HG03354 (cell line): Measurements from ENCODE around the gene NRXN3.
"Not testable (repeated sequence)": the region's sequence is repeated elsewhere in the genome, so short reads cannot be mapped to it uniquely, and the experiment has no call there.

ENCODE experiments used
- ATAC-seq: cut with Tn5 transposase; IDR thresholded peaks from one replicate; pipeline ENCODE4 v1.9.1; 2021; ENCODE audit warnings: mild to moderate bottlenecking; ENCODE audit not compliant: unreplicated experiment, poor library complexity, severe bottlenecking

NRXN3 gene

DNA sequence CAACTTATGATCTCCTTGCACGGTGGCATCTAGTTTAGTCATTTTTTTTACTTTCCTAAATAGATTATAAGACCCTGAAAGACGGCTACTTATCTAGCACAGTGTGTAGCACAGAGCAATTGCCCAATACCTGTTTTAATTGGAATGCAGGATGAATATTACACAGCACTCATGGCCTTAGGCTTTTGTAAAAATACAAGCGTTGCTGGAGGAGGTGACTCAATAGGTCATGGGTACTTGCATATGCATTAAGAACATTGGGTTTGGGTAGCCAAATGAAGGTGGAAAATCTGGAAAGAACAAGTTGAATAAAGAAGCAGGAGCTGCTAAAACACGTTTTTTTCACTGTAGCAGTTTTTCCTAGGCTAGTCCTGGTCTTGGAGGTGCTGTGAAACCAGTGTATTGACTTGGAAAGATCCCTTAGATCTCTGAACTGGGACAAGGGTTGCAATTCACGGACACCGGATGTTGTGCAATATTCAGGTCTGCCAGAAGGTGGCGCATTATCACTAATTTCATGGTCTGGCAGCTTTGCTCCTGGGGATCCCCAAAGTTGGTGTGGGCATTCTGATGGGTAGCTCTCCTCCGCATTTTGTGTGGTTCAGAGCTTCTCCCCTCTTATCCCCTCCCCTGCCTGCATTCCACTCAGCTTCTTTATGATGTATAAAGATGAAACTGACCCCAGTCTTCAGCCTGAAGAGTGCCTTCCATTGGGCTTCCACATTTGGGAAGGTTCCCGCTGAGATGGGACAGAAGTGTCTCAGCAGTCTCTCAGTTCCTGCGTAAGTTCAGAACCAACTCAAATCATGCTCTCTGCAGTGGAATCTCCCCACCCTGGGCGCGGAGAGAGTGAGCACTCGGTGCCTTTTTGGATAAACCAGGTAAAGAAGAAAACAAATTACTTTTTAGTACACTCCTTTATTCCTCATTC, 278.3 kb downstream of the NRXN3 start:
- peak; percentile 79 for ATAC-seq

- ATAC-seq, result no peak
Observed at GRCh38 chr14:78450669-78451318, 280.6 kb downstream of the NRXN3 start.

DNA sequence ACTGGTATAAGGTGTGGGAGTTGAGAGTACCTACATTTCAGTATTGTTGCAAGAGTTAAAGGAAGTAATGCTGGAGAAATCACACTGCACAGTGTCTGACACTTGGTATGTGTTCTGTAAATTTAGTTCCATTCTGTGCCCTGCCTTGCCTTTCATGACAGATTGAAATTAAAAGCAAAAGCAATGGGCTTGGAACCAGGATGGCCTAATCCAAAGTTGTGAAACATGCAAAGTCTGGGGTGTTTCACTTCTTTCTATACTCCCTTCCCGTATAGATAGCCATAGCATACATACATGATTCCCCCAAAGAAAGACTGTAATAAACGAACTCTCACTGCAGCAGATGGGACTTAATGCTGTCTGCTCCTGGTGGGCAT, 281.1 kb downstream of the NRXN3 start:
- no peak for ATAC-seq

DNA sequence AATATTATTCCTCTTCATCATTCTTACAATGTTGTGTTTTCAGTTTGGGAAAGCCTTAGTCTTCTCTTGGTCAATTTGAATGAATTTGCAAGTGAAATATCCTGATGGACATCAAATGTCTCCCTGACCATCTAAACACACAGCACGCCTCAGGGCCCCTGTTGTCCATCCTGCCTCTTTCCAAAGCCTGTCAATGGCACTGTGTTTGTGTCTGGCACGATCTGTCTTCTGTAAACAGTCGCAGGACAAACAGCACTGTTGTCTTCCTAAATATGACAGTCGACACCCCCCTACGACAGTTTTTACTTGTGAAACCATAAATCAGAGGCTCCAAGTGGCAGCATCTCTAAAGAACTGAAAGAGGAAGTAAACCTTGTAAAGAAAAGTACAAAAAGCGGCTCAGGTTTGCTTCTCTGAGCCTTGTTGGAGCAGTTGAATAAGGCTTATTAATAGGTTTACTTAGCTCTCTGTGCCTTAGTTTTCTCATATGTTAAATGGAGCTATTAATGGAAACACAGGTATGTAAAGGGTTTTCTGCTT, 285.8 kb downstream of the NRXN3 start:
- peak; percentile 61 for ATAC-seq

- no peak for ATAC-seq
Observed at GRCh38 chr14:78469947-78470346, 299.8 kb downstream of the NRXN3 start.

DNA sequence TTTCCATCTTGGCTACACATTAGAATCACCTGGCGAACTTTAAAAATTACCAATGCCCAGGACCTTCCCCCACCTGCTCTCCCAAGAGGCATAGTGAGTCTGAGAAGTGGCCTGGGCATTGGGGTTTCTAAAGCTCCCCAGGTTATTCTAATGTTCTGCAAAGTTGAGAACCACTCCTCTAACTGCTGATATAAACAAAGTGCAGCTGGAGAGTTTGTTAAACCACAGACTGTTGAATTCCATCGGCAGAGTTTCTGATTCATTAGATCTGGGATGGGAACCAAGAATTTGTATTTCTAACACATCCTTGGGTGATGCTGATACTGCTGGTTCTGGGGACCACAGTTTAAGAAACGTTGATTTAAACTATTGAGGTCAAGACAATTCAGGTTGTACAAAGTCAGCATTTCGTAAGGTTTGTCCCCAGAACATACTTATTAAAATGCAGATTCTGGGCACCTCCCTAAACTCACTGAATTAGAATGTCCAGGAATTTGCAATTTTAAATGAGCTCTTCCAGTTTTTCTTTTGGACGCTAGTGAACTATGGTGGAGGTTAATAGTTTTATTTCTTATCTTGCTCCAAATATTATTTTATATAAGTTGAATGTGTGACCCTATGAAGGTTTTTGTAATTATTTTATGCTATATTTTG, 309.1 kb downstream of the NRXN3 start:
- no peak for ATAC-seq

- no peak for ATAC-seq
Observed at GRCh38 chr14:78484028-78484427, 313.9 kb downstream of the NRXN3 start.

DNA sequence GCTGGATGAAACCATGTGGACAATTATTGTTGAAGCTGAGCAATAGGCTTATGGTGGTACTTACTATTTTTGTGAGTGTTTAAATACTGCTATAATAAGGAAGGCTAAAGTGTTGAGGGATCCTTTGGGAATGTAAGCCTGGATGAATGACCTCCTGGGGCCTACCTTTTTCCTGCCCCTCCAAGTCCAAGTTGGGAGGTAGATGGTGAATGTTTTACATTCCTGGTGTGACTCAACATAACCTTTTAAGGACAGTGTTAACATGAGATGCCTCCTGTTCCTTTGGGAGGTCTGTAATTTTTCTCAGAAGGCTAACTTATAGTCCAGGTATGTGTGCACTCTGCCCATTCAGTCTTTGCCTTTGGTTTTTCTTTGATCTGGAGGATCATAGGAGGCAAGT, 315.9 kb downstream of the NRXN3 start:
- ATAC-seq, result no peak

DNA sequence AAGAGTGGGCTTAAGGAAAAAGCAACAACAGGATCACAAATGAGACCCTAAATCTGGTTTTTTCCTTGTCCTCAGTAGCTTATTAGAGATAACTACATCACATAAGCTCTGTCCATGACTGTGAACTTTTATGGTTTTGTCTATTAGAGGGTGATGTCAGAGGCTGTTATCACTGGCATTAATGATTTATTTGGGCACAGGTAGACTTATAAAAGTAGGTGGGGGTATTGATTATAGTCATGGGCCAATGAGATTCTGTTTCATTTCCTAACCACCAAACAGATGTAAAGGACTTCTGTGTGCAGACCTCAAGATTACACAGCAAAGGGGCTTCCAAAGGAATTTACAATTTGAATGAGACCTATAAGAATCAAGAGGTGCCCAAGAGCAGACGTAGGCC, 316.4 kb downstream of the NRXN3 start:
- ATAC-seq, result no peak

GRCh38 chr14:78487573-78487972, 317.4 kb downstream of the NRXN3 start:
- ATAC-seq, result not testable (repeated sequence)

DNA sequence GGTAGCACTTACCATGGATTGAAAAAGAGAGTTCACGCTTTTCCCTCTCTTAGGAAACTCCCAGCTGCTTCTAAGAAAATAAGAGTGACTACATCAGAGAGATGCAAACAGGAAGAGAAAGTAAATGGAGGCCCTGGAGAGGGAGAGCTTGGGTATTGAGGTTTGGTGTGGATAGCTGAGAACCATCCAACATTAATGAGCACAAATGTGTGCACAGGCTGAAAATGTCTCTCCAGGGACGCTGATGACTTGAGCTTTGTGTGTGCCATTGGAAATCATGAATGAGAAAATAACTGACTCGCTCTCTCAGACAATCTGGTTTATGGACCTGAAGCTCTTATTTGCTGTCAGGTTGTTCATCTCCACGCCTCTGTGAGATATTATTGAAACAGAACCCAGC, 318.8 kb downstream of the NRXN3 start:
- ATAC-seq, result no peak

- no peak for ATAC-seq
Observed at GRCh38 chr14:78491048-78491447, 320.9 kb downstream of the NRXN3 start.

DNA sequence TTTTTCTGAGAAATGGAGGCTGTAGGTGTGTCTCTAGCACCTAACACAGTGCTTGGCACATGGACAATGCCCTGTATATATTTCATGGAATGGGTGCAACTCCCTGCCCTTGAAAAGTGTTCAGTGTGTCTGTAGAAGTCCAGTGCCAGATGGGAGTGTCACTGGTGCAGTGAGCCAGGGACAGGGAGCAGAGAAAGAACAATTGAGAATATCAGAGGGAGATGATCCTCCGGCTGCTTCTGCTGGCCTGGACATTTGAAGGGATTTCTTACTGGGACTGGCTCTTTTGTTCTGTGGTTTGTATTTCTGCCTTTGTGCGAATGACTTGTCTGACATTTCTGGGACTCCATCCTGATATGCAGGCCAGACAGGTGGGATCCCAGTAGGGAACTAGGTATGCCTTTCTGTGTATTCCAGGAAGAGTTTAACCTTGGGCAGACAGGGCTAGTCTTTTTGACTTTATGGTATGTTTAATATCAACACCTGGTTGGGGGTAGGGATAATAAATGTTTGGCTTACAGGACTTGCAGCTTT, 328.0 kb downstream of the NRXN3 start:
- no peak for ATAC-seq

- no peak for ATAC-seq
Observed at GRCh38 chr14:78501909-78502308, 331.7 kb downstream of the NRXN3 start.

GRCh38 chr14:78508023-78508422, 337.9 kb downstream of the NRXN3 start:
- no peak for ATAC-seq

DNA sequence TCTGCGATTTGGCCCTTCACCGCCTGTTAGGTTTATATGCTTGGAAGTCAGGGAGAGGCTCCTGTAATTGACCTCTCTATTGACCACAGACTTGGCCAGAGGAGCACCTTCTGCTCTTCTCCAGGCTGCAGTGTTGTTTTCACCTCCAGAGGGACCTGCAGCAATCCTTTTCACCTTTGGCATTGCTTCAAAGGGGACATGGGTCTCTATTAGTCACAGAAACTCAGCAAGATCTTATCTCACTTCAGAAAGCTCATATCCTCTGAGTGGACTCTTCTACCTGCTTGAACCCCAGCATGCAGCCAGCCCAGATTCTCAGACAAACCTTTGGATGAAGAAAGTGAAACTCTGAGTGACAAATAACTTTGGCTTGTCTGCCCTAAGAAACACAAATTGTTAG, 339.3 kb downstream of the NRXN3 start:
- ATAC-seq, result no peak

DNA sequence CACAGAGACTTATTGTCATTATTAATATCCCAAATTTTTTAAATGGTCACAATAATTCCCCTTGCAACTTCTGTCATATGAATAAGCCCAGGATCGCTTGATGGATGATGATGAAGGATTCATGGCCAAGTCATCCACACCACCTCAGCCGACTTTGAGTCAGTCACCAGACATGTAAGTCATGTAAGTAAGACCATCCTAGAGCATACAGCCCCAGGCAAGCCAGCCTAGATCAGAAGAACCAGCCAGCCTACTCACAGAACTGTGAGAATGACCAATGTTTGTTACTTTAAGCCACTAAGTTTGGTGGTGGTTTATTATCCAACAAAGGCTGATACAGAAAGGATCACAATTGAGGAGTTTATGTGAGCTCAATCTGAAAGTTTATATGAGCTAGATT, 341.8 kb downstream of the NRXN3 start:
- no peak for ATAC-seq

DNA sequence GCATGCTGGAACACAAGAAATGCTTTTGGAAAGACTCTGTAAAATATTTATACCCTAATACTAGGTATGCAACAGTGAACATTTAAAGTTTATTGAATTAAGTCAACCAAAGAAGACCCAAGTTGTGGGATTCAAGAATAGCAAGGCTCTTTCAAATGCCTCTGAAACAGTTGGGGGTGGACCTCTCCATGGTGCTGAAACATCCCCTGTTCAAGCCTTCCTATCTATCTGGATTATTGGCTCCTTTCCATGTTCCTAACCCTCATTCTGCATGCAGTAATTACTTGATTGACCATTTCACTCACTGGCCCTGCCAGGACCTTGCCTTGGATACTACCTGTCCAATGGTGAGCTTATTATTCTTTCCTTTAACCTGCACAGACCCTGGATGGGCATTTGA, 349.7 kb downstream of the NRXN3 start:
- no peak for ATAC-seq

DNA sequence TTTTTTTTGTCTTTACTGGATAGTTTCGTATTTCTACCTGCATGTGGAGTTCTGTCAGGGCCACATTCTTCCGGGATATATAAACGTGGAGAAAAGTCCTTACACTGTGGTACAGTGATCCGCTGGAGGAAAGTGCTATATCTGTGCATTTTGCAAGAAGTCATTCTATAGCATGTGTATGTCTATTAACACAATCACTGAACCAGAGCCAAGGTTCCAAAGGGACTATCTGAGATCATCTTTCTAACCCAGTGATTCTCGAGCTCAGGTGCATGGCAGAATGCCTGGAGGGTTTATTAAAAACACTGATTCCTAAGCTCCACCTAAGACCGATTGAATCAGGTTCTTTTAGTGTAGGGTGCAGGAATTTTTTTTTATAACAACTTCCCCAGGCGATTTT, 354.0 kb downstream of the NRXN3 start:
- ATAC-seq, result no peak

DNA sequence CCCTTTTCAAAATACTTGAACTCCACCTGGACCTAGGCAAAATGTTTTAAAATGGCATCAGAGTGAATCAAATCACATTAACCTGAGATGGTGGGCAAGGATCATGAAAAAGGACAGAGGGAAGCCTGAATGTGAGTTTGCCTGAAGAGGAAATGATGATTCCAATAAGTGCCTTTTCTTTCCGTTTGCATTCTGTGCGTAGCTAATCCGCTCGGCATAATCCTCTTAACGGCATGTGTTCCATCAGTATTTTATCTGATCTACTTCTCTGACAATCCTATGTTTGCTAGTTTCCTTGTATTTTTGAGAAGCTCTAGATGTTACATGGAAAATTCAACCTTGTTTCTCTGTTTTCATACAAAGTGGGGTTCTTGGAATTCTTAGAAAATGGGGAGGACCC, 354.6 kb downstream of the NRXN3 start:
- ATAC-seq, result no peak
